ENCODE results near the gene RAB28. TPM values are rescaled to one million over a fixed set of nuclear protein-coding genes. Genes with fewer than 3 reads are reported as not detected.
A peak's percentile ranks its signal among the peaks of the same experiment; 100 is the strongest.

RAB28 gene
- total RNA-seq (10 to 100 TPM in 8 of 9 donors, 1 to 10 TPM in 1; 9.7 to 23.1 (median 15.0) TPM), polyA plus RNA-seq (10 to 100 TPM; 10.9 to 21.5 (median 17.2) TPM)
- long read RNA-seq, donor 1, transcript RAB28-202 (7 exons, 1,715 nt): major isoform, 5 of 9 reads
- long read RNA-seq, donor 1, partial matches to known transcripts: 0 of 9 reads
- long read RNA-seq, donor 1, other reads (novel, unspliced or antisense): 0 of 9 reads
- long read RNA-seq, donor 2, partial matches to known transcripts: 0 of 6 reads
- long read RNA-seq, donor 2, other reads (novel, unspliced or antisense): 0 of 6 reads
- long read RNA-seq, donor 3, transcript RAB28-202 (7 exons, 1,715 nt): major isoform, 5 of 6 reads
- long read RNA-seq, donor 3, partial matches to known transcripts: 0 of 6 reads
- long read RNA-seq, donor 3, other reads (novel, unspliced or antisense): 0 of 6 reads
- long read RNA-seq, donor 4, transcript RAB28-202 (7 exons, 1,715 nt): major isoform, 7 of 14 reads
- long read RNA-seq, donor 4, partial matches to known transcripts: 0 of 14 reads
- long read RNA-seq, donor 4, other reads (novel, unspliced or antisense): 2 of 14 reads
- long read RNA-seq, donor 5, transcript RAB28-202 (7 exons, 1,715 nt): major isoform, 20 of 33 reads
- long read RNA-seq, donor 5, transcript RAB28-201 (8 exons, 1,810 nt): minor isoform, 6 of 33 reads
- long read RNA-seq, donor 5, partial matches to known transcripts: 1 of 33 reads
- long read RNA-seq, donor 5, other reads (novel, unspliced or antisense): 5 of 33 reads
- long read RNA-seq, donor 6, partial matches to known transcripts: 2 of 5 reads
- long read RNA-seq, donor 6, other reads (novel, unspliced or antisense): 2 of 5 reads
- long read RNA-seq, donor 7, partial matches to known transcripts: 0 of 1 reads
- long read RNA-seq, donor 7, other reads (novel, unspliced or antisense): 0 of 1 reads
- long read RNA-seq, donor 8, transcript RAB28-202 (7 exons, 1,715 nt): major isoform, 5 of 10 reads
- long read RNA-seq, donor 8, partial matches to known transcripts: 0 of 10 reads
- long read RNA-seq, donor 8, other reads (novel, unspliced or antisense): 0 of 10 reads
- long read RNA-seq, donor 9, partial matches to known transcripts: 0 of 3 reads
- long read RNA-seq, donor 9, other reads (novel, unspliced or antisense): 0 of 3 reads
- long read RNA-seq, donor 10, transcript RAB28-202 (7 exons, 1,715 nt): major isoform, 5 of 6 reads
- long read RNA-seq, donor 10, partial matches to known transcripts: 0 of 6 reads
- long read RNA-seq, donor 10, other reads (novel, unspliced or antisense): 0 of 6 reads

DNA sequence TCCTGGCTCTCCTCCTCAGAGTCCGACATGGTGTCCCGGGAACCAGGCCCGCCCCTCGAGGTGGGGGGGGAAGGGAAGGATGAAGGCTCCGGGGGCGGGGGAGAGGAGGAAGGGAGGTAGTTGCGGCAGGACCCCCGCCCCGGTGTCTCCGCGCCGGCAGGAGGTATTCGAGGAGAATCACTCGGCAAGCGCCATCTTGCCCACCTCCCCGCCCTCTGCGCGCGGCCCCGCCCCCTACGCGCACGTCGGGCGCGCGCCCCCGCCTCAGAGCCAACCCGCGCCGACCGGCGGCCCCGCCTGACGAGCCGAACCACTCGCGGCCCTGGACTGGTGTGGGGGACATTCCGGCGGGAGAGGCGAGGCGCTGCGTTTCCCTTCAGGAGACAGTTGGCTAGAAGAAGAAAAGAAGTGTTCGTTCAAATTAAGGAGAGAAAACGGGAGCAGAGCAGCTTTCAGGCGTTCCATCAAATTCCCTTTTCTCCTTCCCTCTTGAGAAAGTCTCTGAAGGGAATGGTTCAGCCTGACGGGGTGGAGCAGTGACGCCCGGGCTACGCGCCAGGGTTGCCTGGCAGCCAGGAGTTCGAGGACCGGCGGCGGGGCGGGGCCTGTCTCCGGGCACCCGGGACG lies at the start of gene RAB28:
Gene RAB28, minus strand, starts transcription at position 219 of the 627 bp plus-strand sequence.
- 0% methylated on average over 23 to 59 of the region's 59 CpGs for whole genome bisulfite sequencing, 4 donors
- H3K4me3 ChIP-seq: peak within 1 kb of the TSS; percentile 43 to 94 (median 84)
- intact Hi-C loops (cut with DNase I): no loop called here
- TF ChIP-seq, protein P1, sequence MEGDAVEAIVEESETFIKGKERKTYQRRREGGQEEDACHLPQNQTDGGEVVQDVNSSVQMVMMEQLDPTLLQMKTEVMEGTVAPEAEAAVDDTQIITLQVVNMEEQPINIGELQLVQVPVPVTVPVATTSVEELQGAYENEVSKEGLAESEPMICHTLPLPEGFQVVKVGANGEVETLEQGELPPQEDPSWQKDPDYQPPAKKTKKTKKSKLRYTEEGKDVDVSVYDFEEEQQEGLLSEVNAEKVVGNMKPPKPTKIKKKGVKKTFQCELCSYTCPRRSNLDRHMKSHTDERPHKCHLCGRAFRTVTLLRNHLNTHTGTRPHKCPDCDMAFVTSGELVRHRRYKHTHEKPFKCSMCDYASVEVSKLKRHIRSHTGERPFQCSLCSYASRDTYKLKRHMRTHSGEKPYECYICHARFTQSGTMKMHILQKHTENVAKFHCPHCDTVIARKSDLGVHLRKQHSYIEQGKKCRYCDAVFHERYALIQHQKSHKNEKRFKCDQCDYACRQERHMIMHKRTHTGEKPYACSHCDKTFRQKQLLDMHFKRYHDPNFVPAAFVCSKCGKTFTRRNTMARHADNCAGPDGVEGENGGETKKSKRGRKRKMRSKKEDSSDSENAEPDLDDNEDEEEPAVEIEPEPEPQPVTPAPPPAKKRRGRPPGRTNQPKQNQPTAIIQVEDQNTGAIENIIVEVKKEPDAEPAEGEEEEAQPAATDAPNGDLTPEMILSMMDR (IDR thresholded peaks at IDR 0.05): no peak
- peak; percentile 42 to 66 for TF ChIP-seq POLR2A (IDR thresholded peaks at IDR 0.05)
- H3K36me3 ChIP-seq (replicated peaks in 1 of 2): no peaks in the 10 kb centered on the region
- DNase-seq: peak; percentile 94 to 98 (median 95)
- H3K4me1 ChIP-seq (replicated peaks in 1 of 2): peaks cover 12 to 39% of the 10 kb centered on the region in 2 donors
- no peaks in the 10 kb centered on the region for H3K27me3 ChIP-seq
- H3K27ac ChIP-seq: peak within 1 kb of the TSS; percentile 91 to 95 (median 92)
- H3K9me3 ChIP-seq (replicated peaks in 1 of 3): no peaks in the 10 kb centered on the region

DNA sequence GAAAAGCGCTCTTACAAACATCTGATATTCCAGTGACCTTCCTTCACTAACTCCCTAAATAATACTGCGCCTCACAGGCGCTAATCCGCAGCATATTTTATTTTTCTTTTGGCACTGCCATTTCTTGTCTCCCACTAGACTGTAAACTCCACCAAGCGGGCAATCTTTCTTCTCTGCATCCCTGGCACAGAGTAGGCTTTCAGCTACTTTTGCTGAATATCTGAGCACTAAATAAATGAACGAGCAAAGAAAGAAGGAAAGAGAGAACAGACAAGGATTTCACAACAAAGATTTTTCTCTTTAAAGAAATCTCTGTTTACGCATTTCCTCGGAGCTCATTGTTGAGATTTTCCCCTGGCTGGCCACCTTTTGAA lies 47.5 kb upstream of the RAB28 start:
- H3K36me3 ChIP-seq (replicated peaks in 1 of 2): no peaks in the 10 kb centered on the region
- intact Hi-C loops (cut with DNase I): no loop called here
- no peak for DNase-seq
- H3K9me3 ChIP-seq (replicated peaks in 1 of 3): no peaks in the 10 kb centered on the region
- no peak for TF ChIP-seq POLR2A (IDR thresholded peaks at IDR 0.05)
- TF ChIP-seq, protein P1 (IDR thresholded peaks at IDR 0.05): no peak
- 29 to 36% (median 34%) methylated on average over 8 of the region's 8 CpGs for WGBS, 4 donors
- no peak overlapping the region for H3K4me3 ChIP-seq
- H3K27me3 ChIP-seq: peaks cover 88% of the 10 kb centered on the region
- H3K27ac ChIP-seq: no peak overlapping the region
- H3K4me1 ChIP-seq (replicated peaks in 1 of 2): no peaks in the 10 kb centered on the region

DNA sequence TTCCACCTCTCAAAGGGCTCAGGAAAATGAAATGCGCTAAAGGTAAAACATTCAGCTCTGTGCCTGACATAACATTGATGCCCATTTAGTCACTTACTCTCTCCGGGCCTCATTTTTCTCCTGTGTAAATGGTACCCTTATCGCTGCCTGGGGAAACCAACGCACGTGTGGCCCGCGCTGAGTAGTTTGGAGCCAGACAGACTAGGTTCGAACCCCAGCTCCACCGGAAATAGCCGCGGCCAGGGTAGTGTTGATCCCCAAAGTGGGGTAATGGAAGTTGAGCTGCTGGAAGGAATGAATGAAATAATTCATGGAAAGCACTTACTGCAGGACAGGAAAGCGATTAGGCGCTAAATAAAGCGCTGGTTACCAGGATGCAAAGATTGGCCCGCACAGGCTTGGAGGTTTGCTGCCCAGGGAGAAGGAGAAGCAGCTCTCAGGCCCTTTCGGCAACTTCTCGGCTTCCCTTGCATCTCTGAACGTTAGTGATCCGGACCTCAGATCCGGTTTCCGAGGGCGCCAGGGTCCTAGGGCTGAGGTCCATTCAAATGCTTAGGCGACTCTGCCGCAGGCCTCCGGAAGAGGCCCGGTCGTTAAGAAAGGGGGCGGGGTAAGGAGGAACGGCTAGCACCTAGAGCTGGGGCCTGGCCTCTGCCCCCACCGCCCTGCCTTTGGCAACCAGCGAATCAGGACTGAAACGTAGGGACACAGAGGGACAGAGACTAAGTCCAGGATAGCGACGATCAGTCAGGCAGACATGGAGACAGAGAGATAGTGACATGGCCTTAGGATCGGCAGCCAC lies 46.9 kb upstream of the RAB28 start:
- Histone ChIP-seq H3K27ac (no peak overlapping the region), H3K27me3 (peaks cover 88% of the 10 kb centered on the region), H3K36me3 (replicated peaks in 1 of 2) (no peaks in the 10 kb centered on the region), H3K9me3 (replicated peaks in 1 of 3) (no peaks in the 10 kb centered on the region), H3K4me1 (replicated peaks in 1 of 2) (no peaks in the 10 kb centered on the region), H3K4me3 (no peak overlapping the region)
- DNase-seq: peak in 1 of 7 donors; percentile 14
- intact Hi-C loops (cut with DNase I): no loop called here
- 7 to 9% (median 8%) methylated on average over 28 to 35 of the region's 35 CpGs for WGBS, 4 donors
- no peak for TF ChIP-seq POLR2A (IDR thresholded peaks at IDR 0.05)
- TF ChIP-seq, protein P1 (IDR thresholded peaks at IDR 0.05): no peak

All from adrenal gland (tissue), 19 donors.